HG03103 (cell line): ENCODE results near the gene ANKMY2.
"Not testable (repeated sequence)": the region's sequence is repeated elsewhere in the genome, so short reads cannot be mapped to it uniquely, and the experiment has no call there.

Experiments
- ATAC-seq: cut with Tn5 transposase; IDR thresholded peaks from one replicate; pipeline ENCODE4 v1.9.1; 2021; ENCODE audit warnings: low read depth; ENCODE audit not compliant: unreplicated experiment

ANKMY2 gene

DNA sequence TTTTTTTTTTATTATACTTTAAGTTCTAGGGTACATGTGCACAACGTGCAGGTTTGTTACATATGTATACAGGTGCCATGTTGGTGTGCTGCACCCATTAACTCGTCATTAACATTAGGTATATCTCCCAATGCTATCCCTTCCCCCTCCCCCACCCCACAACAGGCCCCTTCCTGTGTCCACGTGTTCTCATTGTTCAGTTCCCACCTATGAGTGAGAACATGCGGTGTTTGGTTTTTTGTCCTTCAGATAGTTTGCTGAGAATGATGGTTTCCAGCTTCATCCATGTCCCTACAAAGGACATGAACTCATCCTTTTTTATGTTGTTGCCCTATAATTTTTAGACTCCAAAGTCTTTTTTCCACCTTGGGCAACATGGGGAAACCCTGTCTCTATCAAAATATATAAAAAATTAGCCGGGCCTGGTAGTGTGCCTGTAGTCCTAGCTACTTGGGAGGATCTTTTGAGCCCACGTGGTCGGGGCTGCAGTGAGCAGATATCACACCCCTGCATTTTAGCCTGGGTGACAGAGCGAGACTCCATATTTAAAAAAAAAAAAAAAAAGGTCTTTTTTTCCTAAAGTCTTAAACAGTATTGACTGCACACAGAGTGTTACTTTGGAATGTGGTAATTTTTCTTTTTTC lies 14.4 kb upstream of the ANKMY2 start:
- ATAC-seq: not testable (repeated sequence)

DNA sequence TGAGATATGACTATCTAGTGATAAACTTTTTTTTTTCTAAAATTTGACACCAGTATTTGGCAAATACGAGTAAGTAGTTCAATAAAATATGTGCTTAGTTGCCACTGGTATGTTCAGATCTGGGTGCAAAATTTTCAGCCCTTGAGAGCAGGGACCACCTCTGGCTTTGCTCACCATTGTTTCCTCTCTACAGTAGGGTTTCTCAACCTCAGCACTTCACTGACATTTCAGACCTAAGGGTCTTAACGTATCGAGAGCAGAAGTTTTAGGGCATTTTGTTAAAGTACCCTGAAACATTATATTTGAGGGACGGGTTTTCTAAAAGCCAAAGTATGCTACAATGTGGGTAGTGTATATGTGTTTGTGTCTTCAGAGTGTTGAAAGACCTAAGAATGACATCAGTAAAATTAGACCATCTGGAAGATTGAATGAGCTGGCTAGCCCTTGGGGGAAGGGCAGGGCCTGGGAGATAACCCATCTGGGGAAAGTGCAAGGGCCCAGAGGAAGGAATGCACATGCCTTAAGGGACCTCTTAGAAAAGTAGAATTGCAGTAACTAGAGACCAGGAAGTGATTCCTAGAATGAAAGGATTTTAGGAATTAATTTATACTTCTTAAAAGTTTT lies 12.2 kb upstream of the ANKMY2 start:
- ATAC-seq: no peak

GRCh38 chr7:16656141-16656540 lies 10.6 kb upstream of the ANKMY2 start:
- ATAC-seq: no peak

- ATAC-seq: no peak
These were observed 9.8 kb upstream of the ANKMY2 start for GRCh38 chr7:16655394-16655793.

- no peak for ATAC-seq
These were observed 7.3 kb upstream of the ANKMY2 start for GRCh38 chr7:16652888-16653287.

DNA sequence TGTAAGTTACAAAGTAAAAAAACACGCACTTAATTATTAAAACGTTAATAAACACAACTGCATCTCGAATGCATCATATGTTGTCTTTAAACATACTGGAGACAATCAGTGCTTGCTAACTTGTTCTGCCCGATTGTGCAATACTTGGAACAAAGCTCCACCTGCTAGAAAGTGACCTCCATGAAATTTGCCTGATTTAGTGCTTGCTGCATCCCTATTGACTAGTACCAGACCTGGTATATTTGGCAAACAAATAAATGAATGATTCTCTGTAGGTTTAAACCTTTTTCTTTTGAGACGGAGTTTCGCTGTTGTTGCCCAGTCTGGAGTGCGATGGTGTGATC lies 6.7 kb upstream of the ANKMY2 start:
- ATAC-seq: no peak

GRCh38 chr7:16651396-16652239 lies 6.1 kb upstream of the ANKMY2 start:
- ATAC-seq: no peak

DNA sequence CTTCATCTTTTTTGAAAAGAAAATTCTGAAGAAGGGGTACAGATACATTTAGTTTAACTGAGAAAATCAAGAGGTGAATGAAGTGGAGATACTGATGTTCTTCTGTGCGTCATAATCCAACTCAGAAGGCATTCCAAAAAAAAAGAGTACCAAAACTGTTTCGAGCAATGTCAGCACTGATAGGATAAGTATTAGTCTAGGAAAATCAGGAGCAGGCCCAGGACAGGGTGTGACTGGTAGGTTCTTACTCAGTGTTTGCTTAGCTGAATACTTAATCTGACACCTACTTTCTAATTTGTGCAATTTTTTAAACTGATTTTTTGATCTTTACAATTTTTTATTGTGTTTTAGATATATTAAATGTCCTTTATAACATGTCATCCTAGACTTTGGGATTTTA lies 4.7 kb upstream of the ANKMY2 start:
- ATAC-seq: no peak

- ATAC-seq: no peak
These were observed 3.6 kb upstream of the ANKMY2 start for GRCh38 chr7:16649196-16649595.

- ATAC-seq: no peak
These were observed 3.0 kb upstream of the ANKMY2 start for GRCh38 chr7:16648551-16648950.

- ATAC-seq: no peak
These were observed 1.9 kb upstream of the ANKMY2 start for GRCh38 chr7:16647435-16647960.

GRCh38 chr7:16646472-16647072 lies 1.0 kb upstream of the ANKMY2 start:
- no peak for ATAC-seq

DNA sequence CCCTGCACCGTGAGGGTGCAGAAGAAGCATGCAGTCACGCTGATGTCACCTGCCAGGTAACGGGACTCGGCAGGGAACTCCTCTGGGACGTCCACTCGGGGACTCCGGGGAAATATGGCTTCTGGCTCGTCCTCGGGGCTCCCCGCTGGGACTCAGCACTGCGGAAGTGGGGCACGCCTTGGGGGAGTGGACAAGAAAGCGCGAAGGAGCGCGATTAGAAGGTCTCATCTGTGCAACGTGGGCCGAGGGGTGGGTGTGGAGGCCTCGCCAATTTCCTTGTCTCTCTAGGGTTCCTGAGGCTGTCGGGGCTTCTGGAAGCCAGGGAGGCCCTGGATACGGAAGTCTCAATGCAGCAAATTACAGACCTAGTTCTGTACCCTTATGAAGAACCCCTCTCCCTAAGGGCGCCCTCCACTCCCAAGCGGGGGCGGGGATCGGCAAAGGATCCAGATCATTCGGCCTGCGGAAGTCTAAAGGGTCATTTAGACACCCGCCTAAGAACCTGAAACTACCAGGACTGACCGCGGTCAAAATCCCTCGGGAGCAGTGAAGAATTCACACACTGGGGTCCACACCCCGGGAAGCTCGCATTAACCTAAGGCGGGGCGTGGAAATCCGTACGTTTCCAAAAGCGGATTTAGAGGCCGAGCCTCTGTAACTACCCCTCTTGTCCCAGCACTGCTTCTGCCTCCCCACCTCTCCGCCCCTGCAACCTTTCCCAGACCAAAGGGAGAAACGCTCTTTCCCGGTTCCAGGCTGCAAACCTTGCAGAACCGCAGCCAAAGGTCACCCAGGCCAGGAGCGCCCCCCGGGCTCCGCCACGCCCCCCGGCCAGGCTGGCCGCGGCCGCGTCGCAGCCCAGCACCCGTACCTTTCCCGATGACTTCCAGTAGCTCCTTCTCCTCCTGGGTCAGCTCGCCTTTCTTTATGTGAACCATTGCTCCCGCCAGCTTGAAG lies 640 bp downstream of the ANKMY2 start:
- ATAC-seq: peak; percentile 3

DNA sequence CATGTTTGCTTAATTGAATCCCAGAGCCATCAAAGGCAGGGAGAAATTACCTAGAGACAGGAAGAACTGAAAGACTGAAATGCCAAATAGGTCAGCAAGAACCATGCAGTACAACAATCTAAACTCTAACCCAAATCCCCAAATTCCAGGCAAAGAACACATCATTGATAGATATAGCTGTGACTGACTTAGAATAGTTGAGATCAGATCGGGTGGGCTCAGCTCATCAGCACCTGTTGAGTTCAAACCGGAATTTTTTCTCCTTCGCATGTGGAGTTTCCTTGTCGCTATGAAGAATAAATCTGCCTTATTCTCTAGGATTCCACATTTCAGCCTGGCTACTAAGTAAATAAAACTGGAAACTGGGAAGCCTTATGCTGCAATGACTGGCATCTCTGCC lies 1.4 kb downstream of the ANKMY2 start:
- no peak for ATAC-seq

- no peak for ATAC-seq
These were observed 7.0 kb downstream of the ANKMY2 start for GRCh38 chr7:16638282-16639280.

- ATAC-seq: no peak
These were observed 8.2 kb downstream of the ANKMY2 start for GRCh38 chr7:16637379-16637778.

GRCh38 chr7:16636555-16637101 lies 8.9 kb downstream of the ANKMY2 start:
- no peak for ATAC-seq

GRCh38 chr7:16634271-16634738 lies 11.2 kb downstream of the ANKMY2 start:
- ATAC-seq: no peak
